HEK293T (cell line): ENCODE data around the gene CARD19.

Experiments
- ARNT ChIP-seq: fragments of 450-650 bp; IDR thresholded peaks from 2 replicates; pipeline ENCODE4 v1.6.1; 2017; ENCODE audit warnings: mild to moderate bottlenecking
- BHLHE40 ChIP-seq: fragments of 450-650 bp; IDR thresholded peaks from 2 replicates; pipeline ENCODE4 v1.6.1; 2016; ENCODE audit warnings: mild to moderate bottlenecking, moderate library complexity, borderline replicate concordance
- CTBP1 ChIP-seq: fragments of 450-650 bp; IDR thresholded peaks from 2 replicates; pipeline ENCODE4 v1.6.1; 2016; ENCODE audit warnings: borderline replicate concordance
- ELF4 ChIP-seq: fragments of 450-650 bp; IDR thresholded peaks from 2 replicates; pipeline ENCODE4 v1.6.1; 2017; ENCODE audit warnings: antibody characterized with exemption
- FOXA1 ChIP-seq: fragments of 450-650 bp; IDR thresholded peaks from 2 replicates; pipeline ENCODE4 v1.6.1; 2016; ENCODE audit warnings: mild to moderate bottlenecking
- FOXK2 ChIP-seq: fragments of 450-650 bp; IDR thresholded peaks from 2 replicates; pipeline ENCODE4 v1.6.1; 2016; ENCODE audit warnings: mild to moderate bottlenecking
- FOXM1 ChIP-seq: fragments of 450-650 bp; IDR thresholded peaks from 2 replicates; pipeline ENCODE4 v1.6.1; 2017; ENCODE audit warnings: mild to moderate bottlenecking, borderline replicate concordance
- HDGF ChIP-seq: fragments of 450-650 bp; IDR thresholded peaks from 2 replicates; pipeline ENCODE4 v1.6.1; 2017; ENCODE audit warnings: antibody characterized with exemption, borderline replicate concordance
- L3MBTL2 ChIP-seq: fragments of 450-650 bp; conservative IDR thresholded peaks from 2 replicates; pipeline ENCODE4 v1.6.1; 2016; ENCODE audit warnings: mild to moderate bottlenecking
- LEF1 ChIP-seq: fragments of 450-650 bp; IDR thresholded peaks from 2 replicates; pipeline ENCODE4 v1.6.1; 2017; ENCODE audit warnings: mild to moderate bottlenecking, borderline replicate concordance
- NFRKB ChIP-seq: fragments of 450-650 bp; IDR thresholded peaks from 2 replicates; pipeline ENCODE4 v1.6.1; 2016; ENCODE audit warnings: mild to moderate bottlenecking, moderate library complexity
- SP1 ChIP-seq: fragments of 450-650 bp; IDR thresholded peaks from 2 replicates; pipeline ENCODE4 v1.6.1; 2017
- SUZ12 ChIP-seq: fragments of 450-650 bp; IDR thresholded peaks from 2 replicates; pipeline ENCODE4 v1.6.1; 2016; ENCODE audit warnings: mild to moderate bottlenecking
- TARDBP ChIP-seq: fragments of 450-650 bp; IDR thresholded peaks from 2 replicates; pipeline ENCODE4 v1.6.1; 2016

DNA sequence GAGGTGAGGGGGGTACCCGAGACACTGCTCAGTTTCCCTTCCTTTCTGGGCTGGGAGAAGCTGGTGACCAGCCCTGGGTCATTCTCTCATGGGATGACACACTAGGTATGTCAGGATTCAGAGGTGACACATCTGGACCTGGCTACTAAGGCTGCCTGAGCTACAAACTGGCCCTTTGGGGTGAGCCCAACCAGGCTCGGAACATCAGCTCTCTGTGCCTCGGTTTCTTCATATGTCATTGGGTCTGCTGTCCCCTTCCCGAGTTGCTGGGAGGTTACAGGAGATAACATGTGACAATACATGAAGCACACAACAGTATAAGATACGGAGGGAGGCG lies 11.8 kb downstream of the CARD19 start:
- TF ChIP-seq SUZ12: no peak
- no peak for TF ChIP-seq CTBP1
- no peak for TF ChIP-seq SP1
- no peak for TF ChIP-seq TARDBP
- no peak for TF ChIP-seq BHLHE40
- TF ChIP-seq FOXA1: no peak
- TF ChIP-seq FOXK2: no peak
- no peak for TF ChIP-seq LEF1
- no peak for TF ChIP-seq L3MBTL2
- TF ChIP-seq ELF4: no peak
- no peak for TF ChIP-seq HDGF
- TF ChIP-seq NFRKB: no peak
- no peak for TF ChIP-seq FOXM1
- no peak for TF ChIP-seq ARNT
